ENCODE measurements around the gene RPS2.

Gene RPS2

DNA sequence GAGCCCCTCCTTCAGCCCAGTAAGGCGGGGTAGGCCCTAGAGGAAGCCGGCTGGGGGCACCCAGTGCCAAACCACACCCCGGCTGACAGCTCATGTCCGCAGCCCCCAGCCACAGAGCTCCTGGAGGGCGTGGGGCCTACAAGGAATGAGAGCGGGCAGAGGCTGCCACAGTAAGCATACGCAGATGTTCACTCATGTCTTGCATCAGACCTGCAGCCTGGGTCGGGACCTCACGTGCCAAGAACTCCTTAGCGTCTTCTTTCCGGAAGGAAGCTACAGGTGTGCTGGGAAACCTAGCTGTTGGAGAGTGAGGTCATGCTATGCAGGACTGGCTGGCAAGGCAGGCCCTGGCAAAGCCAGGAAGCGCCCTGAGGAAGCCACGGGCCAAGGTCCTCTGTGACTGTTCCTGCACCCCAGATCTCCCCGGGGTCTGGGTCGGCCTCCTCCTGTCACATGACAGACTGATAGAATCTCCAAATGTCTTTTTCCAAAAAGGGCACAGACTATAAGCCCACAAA lies 43.4 kb upstream of the RPS2 start:
- Histone ChIP-seq H3K79me2 (ENCODE audit: insufficient read depth, low read length) (peaks cover 11% of the 10 kb centered on the region), H2AFZ (ENCODE audit: low read length) (no peak overlapping the region), H3F3A (ENCODE audit: insufficient read depth, low read length) (no peaks in the 10 kb centered on the region), H3K9me2 (ENCODE audit: low read depth, low read length) (no peaks in the 10 kb centered on the region), H3K9ac (ENCODE audit: low read length) (peak overlapping the region; percentile 95), H3K4me1 (ENCODE audit: insufficient read depth, low read length, severe bottlenecking) (peaks cover 56% of the 10 kb centered on the region), H3K9me3 (ENCODE audit: low read length) (no peaks in the 10 kb centered on the region), H3K4me2 (ENCODE audit: low read length) (peak overlapping the region; percentile 74), H4K20me1 (ENCODE audit: insufficient read depth, low read length) (no peaks in the 10 kb centered on the region), H3K27ac (ENCODE audit: low read depth, low read length, poor library complexity, severe bottlenecking) (peak overlapping the region; percentile 53), H3K4me3 (ENCODE audit: low read depth, low read length, poor library complexity, severe bottlenecking) (peak overlapping the region; percentile 99), H3K36me3 (ENCODE audit: insufficient read depth, low read length) (peaks cover 12% of the 10 kb centered on the region), H3K27me3 (ENCODE audit: insufficient read depth, low read length) (no peaks in the 10 kb centered on the region)
- TF ChIP-seq, protein P1, sequence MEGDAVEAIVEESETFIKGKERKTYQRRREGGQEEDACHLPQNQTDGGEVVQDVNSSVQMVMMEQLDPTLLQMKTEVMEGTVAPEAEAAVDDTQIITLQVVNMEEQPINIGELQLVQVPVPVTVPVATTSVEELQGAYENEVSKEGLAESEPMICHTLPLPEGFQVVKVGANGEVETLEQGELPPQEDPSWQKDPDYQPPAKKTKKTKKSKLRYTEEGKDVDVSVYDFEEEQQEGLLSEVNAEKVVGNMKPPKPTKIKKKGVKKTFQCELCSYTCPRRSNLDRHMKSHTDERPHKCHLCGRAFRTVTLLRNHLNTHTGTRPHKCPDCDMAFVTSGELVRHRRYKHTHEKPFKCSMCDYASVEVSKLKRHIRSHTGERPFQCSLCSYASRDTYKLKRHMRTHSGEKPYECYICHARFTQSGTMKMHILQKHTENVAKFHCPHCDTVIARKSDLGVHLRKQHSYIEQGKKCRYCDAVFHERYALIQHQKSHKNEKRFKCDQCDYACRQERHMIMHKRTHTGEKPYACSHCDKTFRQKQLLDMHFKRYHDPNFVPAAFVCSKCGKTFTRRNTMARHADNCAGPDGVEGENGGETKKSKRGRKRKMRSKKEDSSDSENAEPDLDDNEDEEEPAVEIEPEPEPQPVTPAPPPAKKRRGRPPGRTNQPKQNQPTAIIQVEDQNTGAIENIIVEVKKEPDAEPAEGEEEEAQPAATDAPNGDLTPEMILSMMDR (IDR thresholded peaks at IDR 0.05; ENCODE audit: low read length), result no peak
- TF ChIP-seq EZH2 (IDR thresholded peaks at IDR 0.05; ENCODE audit: borderline replicate concordance, low read length), result no peak

DNA sequence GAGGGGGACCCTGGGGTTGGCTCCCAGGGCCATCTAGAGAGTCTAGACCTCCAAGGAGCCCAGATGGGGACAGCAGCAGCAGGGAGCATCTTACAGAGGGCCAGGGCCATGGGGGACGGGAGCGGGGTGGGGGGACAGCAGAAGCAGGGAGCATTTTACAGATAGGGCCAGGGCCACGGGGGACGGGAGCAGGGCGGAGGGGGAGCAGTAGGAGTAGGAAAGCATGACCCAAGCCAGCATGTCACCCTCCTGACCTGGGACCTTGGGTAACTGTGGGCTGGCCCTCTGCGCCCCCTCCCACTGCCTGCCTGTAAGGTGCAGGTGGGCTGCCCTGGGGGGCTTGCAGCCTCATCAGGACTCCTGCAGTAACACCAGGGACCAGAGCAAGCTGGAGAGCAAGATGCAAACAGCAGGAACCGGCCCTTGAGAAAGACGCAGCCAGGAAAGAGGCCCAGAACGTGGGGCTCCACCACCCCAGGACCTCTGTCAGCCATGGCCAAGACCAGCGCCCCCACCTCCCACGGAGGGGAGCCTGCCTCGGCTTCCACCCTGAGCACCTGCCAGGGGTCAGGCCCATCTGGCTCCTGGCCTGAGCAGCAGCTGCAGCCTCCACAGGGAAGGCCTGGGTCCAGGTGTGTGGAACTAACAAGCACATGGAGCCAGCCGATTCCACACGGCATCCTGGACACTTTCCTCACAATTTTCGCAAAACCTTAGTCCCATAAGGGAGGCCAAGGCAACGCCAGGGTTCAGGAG lies 42.6 kb upstream of the RPS2 start:
- Histone ChIP-seq H3K27me3 (ENCODE audit: insufficient read depth, low read length) (no peaks in the 10 kb centered on the region), H3K79me2 (ENCODE audit: insufficient read depth, low read length) (peaks cover 11% of the 10 kb centered on the region), H2AFZ (ENCODE audit: low read length) (no peak overlapping the region), H3K4me3 (ENCODE audit: low read depth, low read length, poor library complexity, severe bottlenecking) (peak overlapping the region; percentile 99), H4K20me1 (ENCODE audit: insufficient read depth, low read length) (no peaks in the 10 kb centered on the region), H3K4me2 (ENCODE audit: low read length) (peak overlapping the region; percentile 74), H3K4me1 (ENCODE audit: insufficient read depth, low read length, severe bottlenecking) (peaks cover 56% of the 10 kb centered on the region), H3K9me2 (ENCODE audit: low read depth, low read length) (no peaks in the 10 kb centered on the region), H3K9me3 (ENCODE audit: low read length) (no peaks in the 10 kb centered on the region), H3K36me3 (ENCODE audit: insufficient read depth, low read length) (peaks cover 20% of the 10 kb centered on the region), H3K27ac (ENCODE audit: low read depth, low read length, poor library complexity, severe bottlenecking) (peak overlapping the region; percentile 53), H3F3A (ENCODE audit: insufficient read depth, low read length) (no peaks in the 10 kb centered on the region), H3K9ac (ENCODE audit: low read length) (peak overlapping the region; percentile 95)
- no peak for TF ChIP-seq EZH2 (IDR thresholded peaks at IDR 0.05; ENCODE audit: borderline replicate concordance, low read length)
- TF ChIP-seq, protein P1 (IDR thresholded peaks at IDR 0.05; ENCODE audit: low read length), result no peak

DNA sequence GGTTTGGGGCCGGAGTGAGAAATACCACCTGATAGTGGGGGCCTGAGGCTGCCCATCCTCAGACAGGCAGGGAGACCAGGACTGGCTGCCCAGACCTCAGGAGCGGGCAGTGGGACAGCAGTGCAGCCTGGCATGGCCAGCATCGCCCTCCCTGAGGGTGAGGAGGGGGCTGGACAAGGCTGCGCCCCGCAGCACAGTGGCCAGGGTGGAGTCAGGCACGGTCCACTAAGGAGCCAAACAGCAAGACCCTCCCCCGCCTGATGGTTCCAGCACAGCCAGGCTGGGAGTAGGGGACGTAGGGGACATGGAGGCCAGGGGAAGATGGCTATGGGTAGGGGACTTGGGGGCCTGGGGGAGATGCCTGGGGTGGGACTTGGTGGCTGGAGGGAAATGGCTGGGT lies 41.7 kb upstream of the RPS2 start:
- no peaks in the 10 kb centered on the region for H3F3A ChIP-seq (ENCODE audit: insufficient read depth, low read length)
- H3K9me3 ChIP-seq (ENCODE audit: low read length), result no peaks in the 10 kb centered on the region
- peak overlapping the region; percentile 48; the same call in 1 of the 2 replicates for H3K4me2 ChIP-seq (ENCODE audit: low read length)
- no peaks in the 10 kb centered on the region for H3K27me3 ChIP-seq (ENCODE audit: insufficient read depth, low read length)
- peaks cover 56% of the 10 kb centered on the region for H3K4me1 ChIP-seq (ENCODE audit: insufficient read depth, low read length, severe bottlenecking)
- H3K27ac ChIP-seq (ENCODE audit: low read depth, low read length, poor library complexity, severe bottlenecking), result no peak overlapping the region
- no peaks in the 10 kb centered on the region for H4K20me1 ChIP-seq (ENCODE audit: insufficient read depth, low read length)
- H3K79me2 ChIP-seq (ENCODE audit: insufficient read depth, low read length), result peaks cover 11% of the 10 kb centered on the region
- H3K4me3 ChIP-seq (ENCODE audit: low read depth, low read length, poor library complexity, severe bottlenecking), result peak overlapping the region; percentile 13
- H3K9ac ChIP-seq (ENCODE audit: low read length), result no peak overlapping the region; the same call in 1 of the 2 replicates
- peaks cover 30% of the 10 kb centered on the region for H3K36me3 ChIP-seq (ENCODE audit: insufficient read depth, low read length)
- TF ChIP-seq, protein P1 (IDR thresholded peaks at IDR 0.05; ENCODE audit: low read length), result no peak
- TF ChIP-seq EZH2 (IDR thresholded peaks at IDR 0.05; ENCODE audit: borderline replicate concordance, low read length), result no peak
- no peaks in the 10 kb centered on the region for H3K9me2 ChIP-seq (ENCODE audit: low read depth, low read length)
- H2AFZ ChIP-seq (ENCODE audit: low read length), result no peak overlapping the region

Data from OCI-LY1 (cell line).